SK-N-MC (cell line): ENCODE data around the gene ARAP2.

Source experiments
- EZH2 ChIP-seq: fragments of 200-600 bp; sonication (generic); IDR thresholded peaks from one replicate; pipeline ENCODE4 v1.6.1; 2017; ENCODE audit warnings: antibody characterized with exemption
- FOXP2 ChIP-seq: optimal IDR thresholded peaks from 2 replicates; pipeline ENCODE3; 2011; ENCODE audit warnings: mild to moderate bottlenecking, moderate library complexity; ENCODE audit not compliant: insufficient read depth; ENCODE audit errors: extremely low read length, control extremely low read depth
- POLR2AphosphoS5 ChIP-seq: IDR thresholded peaks from 2 replicates; pipeline ENCODE4 v1.6.1; 2012; ENCODE audit warnings: mild to moderate bottlenecking, low read depth, low read length, borderline replicate concordance

DNA sequence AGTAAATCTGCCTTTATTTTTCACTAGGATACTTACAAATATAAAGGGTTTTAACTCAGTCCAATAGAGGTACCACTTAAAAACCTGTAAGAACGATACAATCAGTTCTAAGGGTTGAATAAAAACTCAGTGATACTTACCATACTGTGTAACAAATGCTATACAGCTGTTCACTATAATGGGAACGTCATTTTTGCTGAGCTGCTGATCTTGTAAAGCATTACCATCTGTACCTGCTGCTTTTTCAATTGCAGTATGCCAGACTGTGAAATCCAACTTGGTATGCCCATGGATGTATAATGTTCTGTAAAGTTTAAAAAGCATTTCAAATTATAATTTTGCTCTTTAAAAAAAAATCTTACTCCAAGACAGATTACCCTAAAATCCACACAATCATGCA is 111.2 kb downstream of the ARAP2 start:
- TF ChIP-seq EZH2 (no peak), POLR2AphosphoS5 (no peak), FOXP2 (no peak)
